ENCODE results near the gene ATP6V1B1. TPM values are rescaled to one million over a fixed set of nuclear protein-coding genes. Genes with fewer than 3 reads are reported as not detected.

The ATP6V1B1 gene
- total RNA-seq, 1 donor from 2014 or later = 6.3 TPM

- TF ChIP-seq CTCF (conservative IDR thresholded peaks at IDR 0.05) = peak; percentile 92
- H3K27me3 Mint-ChIP-seq = peaks cover 65% of the 10 kb centered on the region
- no peaks in the 10 kb centered on the region for H3K36me3 Mint-ChIP-seq
- peak overlapping the region; percentile 77 for H3K4me3 Mint-ChIP-seq
- peaks cover 5% of the 10 kb centered on the region for H3K4me1 Mint-ChIP-seq (ENCODE audit: unreplicated experiment)
- peak; percentile 81 for DNase-seq (ENCODE audit: extremely low spot score, unreplicated experiment)
- H3K9me3 Mint-ChIP-seq = no peaks in the 10 kb centered on the region
- no peak overlapping the region for H3K27ac Mint-ChIP-seq
These were observed 29.1 kb downstream of the ATP6V1B1 start for GRCh38 chr2:70964596-70965386.

DNA sequence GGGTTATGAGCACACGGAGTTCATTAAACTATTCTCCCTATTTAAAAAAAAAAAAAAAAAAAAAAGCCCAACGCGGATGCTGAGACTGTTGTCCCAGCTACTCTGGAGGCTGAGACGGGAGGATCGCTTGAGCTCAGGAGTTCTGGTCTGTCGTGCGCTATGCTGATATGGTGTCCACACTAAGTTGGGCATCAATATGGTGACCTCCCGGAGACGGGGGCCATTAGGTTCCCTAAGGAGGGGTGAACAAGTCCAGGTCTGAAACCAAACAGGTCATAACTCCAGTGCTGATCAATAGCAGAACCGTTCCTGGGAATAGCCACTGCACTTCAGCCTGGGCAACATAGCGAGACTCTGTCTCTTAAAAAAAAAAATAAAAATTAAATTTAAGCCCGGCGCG, 29.8 kb downstream of the ATP6V1B1 start:
- no peak for TF ChIP-seq CTCF (conservative IDR thresholded peaks at IDR 0.05)
- DNase-seq (ENCODE audit: extremely low spot score, unreplicated experiment) = peak; percentile 32
- Mint-ChIP-seq H3K27ac (no peak overlapping the region), H3K27me3 (peaks cover 72% of the 10 kb centered on the region), H3K4me1 (ENCODE audit: unreplicated experiment) (peaks cover 5% of the 10 kb centered on the region), H3K4me3 (peak overlapping the region; percentile 77), H3K9me3 (no peaks in the 10 kb centered on the region), H3K36me3 (no peaks in the 10 kb centered on the region)

GRCh38 chr2:70966681-70967080, 31.0 kb downstream of the ATP6V1B1 start:
- Mint-ChIP-seq H3K4me1 (ENCODE audit: unreplicated experiment) (peaks cover 5% of the 10 kb centered on the region), H3K9me3 (no peaks in the 10 kb centered on the region), H3K27ac (no peak overlapping the region), H3K4me3 (no peak overlapping the region), H3K27me3 (peaks cover 78% of the 10 kb centered on the region), H3K36me3 (no peaks in the 10 kb centered on the region)
- TF ChIP-seq CTCF (conservative IDR thresholded peaks at IDR 0.05) = no peak
- DNase-seq (ENCODE audit: extremely low spot score, unreplicated experiment) = peak; percentile 36

DNA sequence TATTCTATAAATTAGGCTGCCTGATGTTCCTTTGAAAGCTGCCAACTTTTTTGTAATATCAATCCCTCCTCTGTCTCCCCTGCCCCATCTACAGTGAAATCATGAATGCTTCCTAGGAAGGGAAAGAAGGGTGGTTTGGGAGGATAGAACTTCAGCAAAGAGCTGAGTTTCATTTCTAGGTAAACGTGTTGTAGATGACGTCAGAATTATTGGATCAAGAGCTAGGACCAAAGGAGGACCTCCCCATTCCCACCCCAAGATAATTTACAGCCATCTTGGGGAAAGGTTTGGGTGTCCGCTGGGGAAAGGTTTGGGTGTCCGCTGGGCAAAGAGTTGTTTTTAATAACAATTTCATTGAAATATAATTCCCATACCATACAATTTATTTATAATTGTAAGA, 31.5 kb downstream of the ATP6V1B1 start:
- Mint-ChIP-seq H3K27ac (no peak overlapping the region), H3K9me3 (no peaks in the 10 kb centered on the region), H3K27me3 (peaks cover 77% of the 10 kb centered on the region), H3K4me1 (ENCODE audit: unreplicated experiment) (peaks cover 5% of the 10 kb centered on the region), H3K4me3 (no peak overlapping the region), H3K36me3 (no peaks in the 10 kb centered on the region)
- peak; percentile 1 for DNase-seq (ENCODE audit: extremely low spot score, unreplicated experiment)
- no peak for TF ChIP-seq CTCF (conservative IDR thresholded peaks at IDR 0.05)

DNA sequence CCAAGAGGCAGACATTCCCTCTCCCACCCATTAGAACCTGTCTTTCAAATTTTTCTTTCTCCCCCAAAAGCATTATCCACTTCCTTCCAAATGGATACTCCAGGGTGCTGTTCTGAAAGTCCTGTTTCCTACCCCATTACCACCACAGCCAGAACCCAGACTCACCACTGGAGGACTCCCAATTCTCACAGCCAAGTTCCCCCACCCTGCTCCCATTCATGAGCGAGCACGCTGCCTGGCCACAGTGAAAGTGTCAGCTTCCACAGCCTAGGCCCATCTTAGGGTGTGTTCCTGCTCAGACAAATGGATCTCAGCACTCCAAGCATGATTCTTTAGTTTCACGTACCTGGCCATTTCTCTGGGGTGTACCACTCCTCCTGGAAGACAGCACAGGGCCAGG, 38.9 kb downstream of the ATP6V1B1 start:
- no peak for TF ChIP-seq CTCF (conservative IDR thresholded peaks at IDR 0.05)
- Mint-ChIP-seq H3K9me3 (no peaks in the 10 kb centered on the region), H3K27ac (no peak overlapping the region)

More for the DNA sequence above, 38.9 kb downstream of the ATP6V1B1 start:
- H3K4me1 Mint-ChIP-seq (ENCODE audit: unreplicated experiment) = peaks cover 19% of the 10 kb centered on the region
- H3K36me3 Mint-ChIP-seq = peaks cover 3% of the 10 kb centered on the region
- peaks cover 25% of the 10 kb centered on the region for H3K27me3 Mint-ChIP-seq
- DNase-seq (ENCODE audit: extremely low spot score, unreplicated experiment) = no peak
- H3K4me3 Mint-ChIP-seq = no peak overlapping the region
